Psoas muscle (tissue), 8 donors: Measurements from ENCODE around the gene PITPNC1. TPM values are rescaled to one million over a fixed set of nuclear protein-coding genes. Genes with fewer than 3 reads are reported as not detected.

Experiments
- ATAC-seq, 4 donors: fragments of 200-7000 bp; cut with Tn5 transposase; one replicate each; pipeline ENCODE4 v1.9.1; 2020; ENCODE audit warnings: moderate library complexity in 3 of 4, mild to moderate bottlenecking in 2 of 4
- DNase-seq, 2 donors: peaks; one replicate each; pipeline ENCODE4 v3.0.0-alpha.2; 2020
- H3K27ac ChIP-seq: fragments of 200-600 bp; one replicate; pipeline ENCODE4 v1.8.0; 2022
- H3K27me3 ChIP-seq, 3 donors: fragments of 200-600 bp in 1 of 3; one replicate each; pipeline versions ENCODE4 v1.6.1 to v1.8.0; 2013 to 2022; ENCODE audit warnings: low read length in 2 of 3, mild to moderate bottlenecking in 2 of 3, moderate library complexity in 1 of 3; ENCODE audit not compliant: insufficient read depth in 3 of 3
- H3K36me3 ChIP-seq, 2 donors: fragments of 200-600 bp in 1 of 2; one replicate each; pipeline versions ENCODE4 v1.6.1 to v1.8.0; 2013 to 2022; ENCODE audit warnings: low read depth in 1 of 2, mild to moderate bottlenecking in 1 of 2, moderate library complexity in 1 of 2; ENCODE audit not compliant: insufficient read depth in 1 of 2
- H3K4me1 ChIP-seq: fragments of 200-600 bp; one replicate; pipeline ENCODE4 v1.8.0; 2022
- H3K4me3 ChIP-seq: fragments of 200-600 bp; one replicate; pipeline ENCODE4 v1.8.0; 2022; ENCODE audit warnings: mild to moderate bottlenecking
- H3K9me3 ChIP-seq: fragments of 200-600 bp; one replicate; pipeline ENCODE4 v1.8.0; 2022
- WGBS, 3 donors: extraction: QIAGEN DNeasy Blood & Tissue Kit; methylation state at CpG; one replicate each; pipeline versions ENCODE4 v1.1.6 to v1.1.7; 2013; 5-methylcytosine and 5-hydroxymethylcytosine counted together
- intact Hi-C, 2 donors: fragments of 100-400 bp; cut with DNase I; formaldehyde crosslinking; loops; one replicate each; pipeline versions ENCODE4 v1.11.0 to v1.14.2; 2022
- polyA plus RNA-seq, 3 donors: library from polyadenylated mRNA; stranded (reverse); fragments of 200-250 nt; gene quantifications; one replicate each; pipeline ENCODE4 v1.2.3, GENCODE V29; 2013
- total RNA-seq, 4 donors: library from RNA; stranded (reverse); fragmentation: NEBNext Ultra II Directional in 2 of 4; extraction: Animal tissue kit (Norgen Biotek cat#: 25700) in 2 of 4; gene quantifications; one replicate each; pipeline versions ENCODE4 v1.2.1 to v1.2.4, GENCODE V29; 2021 to 2023
- TF ChIP-seq, protein P1 (sequence below): fragments of 200-600 bp; IDR thresholded peaks from one replicate; pipeline ENCODE4 v1.8.0; 2022; ENCODE audit warnings: antibody characterized with exemption
- donor health status: healthy with polysubstance abuse.
- donor health status: DM: no; HTN: no; CAD: no; lungs with moderate emphysema.
- donor health status: Bipolar disorder and iron deficiency.
- donor health status: healthy.
- donor health status: DM: yes; HTN: yes; CAD: no.
- donor health status: DM: no; HTN: no; CAD: no.
- donor health status: DM: no; HTN: no; CAD: no.
- donor health status: DM: yes; HTN: yes; CAD: no.

The PITPNC1 gene
- total and polyA plus RNA-seq, 7 donors, result 4.4 to 54.7 (median 6.6) TPM

DNA sequence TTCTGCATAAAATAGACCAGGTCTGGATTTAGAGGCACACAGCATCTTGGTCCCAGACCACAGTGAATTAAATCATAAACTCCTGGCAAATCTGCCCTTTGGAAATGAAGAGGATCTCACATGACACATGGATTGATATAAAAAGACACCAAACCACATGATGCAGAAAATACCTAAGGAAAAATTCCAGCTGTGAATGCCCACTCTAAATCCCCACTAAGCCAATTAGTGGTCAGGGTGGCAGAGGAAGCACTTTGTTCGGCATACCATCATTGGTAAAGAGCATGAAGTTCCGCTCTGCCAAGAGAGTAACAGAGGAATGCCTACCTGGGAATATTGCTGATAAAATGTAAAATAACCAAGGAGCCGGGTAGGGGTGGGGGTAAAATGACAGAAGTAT, 308.3 kb downstream of the PITPNC1 start:
- intact Hi-C loops, result loop anchor here in 1 of 2 donors (10.0 kb wide), 1 partner anchor 211 kb away; no protein-coding TSS in a partner anchor
- TF ChIP-seq, protein P1, sequence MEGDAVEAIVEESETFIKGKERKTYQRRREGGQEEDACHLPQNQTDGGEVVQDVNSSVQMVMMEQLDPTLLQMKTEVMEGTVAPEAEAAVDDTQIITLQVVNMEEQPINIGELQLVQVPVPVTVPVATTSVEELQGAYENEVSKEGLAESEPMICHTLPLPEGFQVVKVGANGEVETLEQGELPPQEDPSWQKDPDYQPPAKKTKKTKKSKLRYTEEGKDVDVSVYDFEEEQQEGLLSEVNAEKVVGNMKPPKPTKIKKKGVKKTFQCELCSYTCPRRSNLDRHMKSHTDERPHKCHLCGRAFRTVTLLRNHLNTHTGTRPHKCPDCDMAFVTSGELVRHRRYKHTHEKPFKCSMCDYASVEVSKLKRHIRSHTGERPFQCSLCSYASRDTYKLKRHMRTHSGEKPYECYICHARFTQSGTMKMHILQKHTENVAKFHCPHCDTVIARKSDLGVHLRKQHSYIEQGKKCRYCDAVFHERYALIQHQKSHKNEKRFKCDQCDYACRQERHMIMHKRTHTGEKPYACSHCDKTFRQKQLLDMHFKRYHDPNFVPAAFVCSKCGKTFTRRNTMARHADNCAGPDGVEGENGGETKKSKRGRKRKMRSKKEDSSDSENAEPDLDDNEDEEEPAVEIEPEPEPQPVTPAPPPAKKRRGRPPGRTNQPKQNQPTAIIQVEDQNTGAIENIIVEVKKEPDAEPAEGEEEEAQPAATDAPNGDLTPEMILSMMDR, result no peak
- no peak overlapping the region for H3K27ac ChIP-seq
- H3K27me3 ChIP-seq, result no peaks in the 10 kb centered on the region
- no peaks in the 10 kb centered on the region for H3K4me1 ChIP-seq
- H3K36me3 ChIP-seq, result no peaks in the 10 kb centered on the region
- ATAC-seq, result no peak
- H3K4me3 ChIP-seq, result no peak overlapping the region
- DNase-seq, result no peak
- H3K9me3 ChIP-seq, result no peaks in the 10 kb centered on the region
- 80 to 86% (median 85%) methylated on average over 3 of the region's 3 CpGs for WGBS, 3 donors

DNA sequence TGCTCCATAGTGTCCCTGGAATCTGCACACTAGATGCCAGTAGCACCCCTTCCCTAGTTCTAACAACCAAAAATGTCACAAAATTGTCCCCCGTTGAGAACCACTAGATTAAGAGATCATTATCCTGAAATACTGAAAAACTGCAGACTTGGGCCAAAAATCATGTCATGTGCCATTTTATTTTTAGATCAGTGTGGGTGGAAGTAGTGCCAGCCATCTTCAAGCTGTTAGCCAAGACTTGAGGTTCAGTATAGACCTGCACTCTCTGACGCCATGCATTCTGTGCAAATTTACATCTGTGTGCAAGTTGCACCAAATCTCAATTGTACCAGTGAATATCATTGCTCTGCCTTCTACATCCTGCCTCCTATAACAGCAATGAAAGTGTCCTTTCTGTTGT, 309.2 kb downstream of the PITPNC1 start:
- no peak overlapping the region for H3K4me3 ChIP-seq
- 66 to 96% (median 67%) methylated on average over 2 of the region's 2 CpGs for WGBS, 3 donors
- TF ChIP-seq, protein P1, result no peak
- H3K27me3 ChIP-seq, result no peaks in the 10 kb centered on the region
- H3K27ac ChIP-seq, result no peak overlapping the region
- H3K9me3 ChIP-seq, result no peaks in the 10 kb centered on the region
- DNase-seq, result no peak
- H3K4me1 ChIP-seq, result no peaks in the 10 kb centered on the region
- H3K36me3 ChIP-seq, result no peaks in the 10 kb centered on the region
- no peak for ATAC-seq
- intact Hi-C loops, result loop anchor here in 1 of 2 donors (10.0 kb wide), 1 partner anchor 211 kb away; no protein-coding TSS in a partner anchor

DNA sequence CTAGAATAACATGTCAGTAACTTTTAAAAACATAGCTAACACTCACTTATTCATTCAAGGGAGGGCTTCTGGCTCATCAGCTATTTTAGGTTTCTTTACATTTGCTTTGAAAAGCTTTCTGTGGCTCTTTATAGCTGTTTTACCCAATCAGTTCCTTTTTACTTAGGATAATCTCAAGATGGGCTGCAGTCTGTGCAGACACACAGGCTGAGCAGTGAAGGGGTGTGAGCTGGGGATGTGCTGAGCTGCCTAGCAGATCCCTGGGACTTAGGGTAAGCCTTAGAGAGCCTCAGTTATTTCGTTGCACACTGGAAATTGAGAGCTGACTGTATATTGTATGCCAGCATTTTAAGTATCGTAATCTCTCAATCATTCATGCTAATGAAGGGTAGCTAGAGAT, 310.4 kb downstream of the PITPNC1 start:
- WGBS, 3 donors, result 76 to 86% (median 79%) methylated on average over 2 of the region's 2 CpGs
- TF ChIP-seq, protein P1, result no peak
- Histone ChIP-seq H3K9me3 (no peaks in the 10 kb centered on the region), H3K27me3 (no peaks in the 10 kb centered on the region), H3K27ac (no peak overlapping the region), H3K36me3 (no peaks in the 10 kb centered on the region), H3K4me3 (no peak overlapping the region), H3K4me1 (no peaks in the 10 kb centered on the region)
- intact Hi-C loops, result loop anchor here in 1 of 2 donors (10.0 kb wide), 1 partner anchor 213 kb away; no protein-coding TSS in a partner anchor
- DNase-seq, result no peak
- ATAC-seq, result no peak

DNA sequence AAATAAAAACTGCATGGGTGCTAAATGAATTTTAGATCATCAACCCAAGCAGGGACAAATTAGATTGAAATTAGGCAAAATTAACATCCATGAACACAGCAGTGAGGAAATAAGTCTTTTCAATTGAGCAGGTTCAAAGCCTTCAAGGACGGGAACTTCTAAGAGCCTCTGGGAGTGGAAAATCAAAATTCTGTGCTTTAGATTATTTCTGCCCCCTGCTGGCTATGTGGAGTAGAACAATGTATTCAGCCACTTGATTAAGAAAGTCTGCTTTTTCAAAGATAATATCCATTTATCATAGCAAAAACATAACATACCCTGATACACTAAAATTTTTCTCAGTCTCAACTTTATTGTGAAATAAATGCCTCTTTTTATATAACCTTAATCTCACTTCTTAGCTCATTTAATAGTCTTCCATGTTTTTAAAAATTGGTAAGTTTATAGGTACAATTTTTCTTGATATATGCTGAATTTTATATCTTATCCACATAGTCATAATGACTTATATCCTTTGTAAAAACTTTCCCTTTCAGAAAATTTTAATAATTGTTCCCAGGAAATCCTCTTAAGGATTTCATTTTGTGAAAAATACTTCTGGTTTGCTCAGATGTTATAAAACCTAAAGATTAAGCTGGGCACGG, 312.6 kb downstream of the PITPNC1 start:
- H3K4me1 ChIP-seq, result no peaks in the 10 kb centered on the region
- TF ChIP-seq, protein P1, result peak; percentile 82
- DNase-seq (no peak), ATAC-seq (peak in 2 of 4 donors; percentile 62 to 70)
- H3K4me3 ChIP-seq, result no peak overlapping the region
- no peaks in the 10 kb centered on the region for H3K27me3 ChIP-seq
- 40 to 46% (median 44%) methylated on average over 2 of the region's 2 CpGs for WGBS, 3 donors
- H3K27ac ChIP-seq, result no peak overlapping the region
- H3K36me3 ChIP-seq, result peaks cover 0 to 5% of the 10 kb centered on the region in 2 donors
- H3K9me3 ChIP-seq, result no peaks in the 10 kb centered on the region
- intact Hi-C loops, result loop anchor here (2.0 to 10.0 kb wide), 3 partner anchors 215 to 315 kb away; no protein-coding TSS in a partner anchor

DNA sequence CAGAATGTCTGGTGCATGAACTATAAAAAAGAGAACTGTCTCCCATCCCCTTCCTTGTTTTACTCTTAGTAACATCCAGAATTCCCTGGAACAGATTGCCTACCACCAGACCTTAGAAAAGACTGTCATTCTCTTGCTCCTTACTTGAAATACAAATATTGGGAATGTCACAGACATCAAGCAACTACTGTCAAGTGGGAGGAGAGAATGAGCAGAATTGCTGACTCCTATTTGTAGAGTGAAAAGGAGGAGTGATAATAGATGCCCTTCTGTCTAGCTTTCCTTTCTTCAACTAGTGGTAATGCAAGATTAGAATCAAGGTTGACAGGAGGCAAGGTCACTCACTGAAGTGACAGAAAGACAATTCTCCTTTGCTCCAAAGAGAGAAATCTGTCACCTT, 316.7 kb downstream of the PITPNC1 start:
- intact Hi-C loops, result no loop called here

More for the DNA sequence above, 316.7 kb downstream of the PITPNC1 start:
- H3K4me3 ChIP-seq, result no peak overlapping the region
- TF ChIP-seq, protein P1, result no peak
- H3K4me1 ChIP-seq, result no peaks in the 10 kb centered on the region
- DNase-seq, result no peak
- no peaks in the 10 kb centered on the region for H3K27me3 ChIP-seq
- no peaks in the 10 kb centered on the region for H3K9me3 ChIP-seq
- H3K36me3 ChIP-seq, result peaks cover 0 to 5% of the 10 kb centered on the region in 2 donors
- ATAC-seq, result no peak
- H3K27ac ChIP-seq, result no peak overlapping the region
